D721Med (cell line): Measurements from ENCODE around the gene MAPT.

Source experiments
- DNase-seq: peaks from one replicate; pipeline ENCODE4 v3.0.0; 2011; ENCODE audit warnings: low spot score; ENCODE audit not compliant: insufficient read length
- FAIRE-seq: peaks from 2 replicates; lab custom pipeline; 2011; peaks lifted over from hg19 to GRCh38; lab: Jason Lieb, UNC
- CTCF ChIP-seq: IDR thresholded peaks from 2 replicates; pipeline ENCODE4 v1.5.1; 2012; ENCODE audit warnings: mild to moderate bottlenecking, control low read depth; ENCODE audit not compliant: insufficient read depth; ENCODE audit errors: missing control alignments

Gene MAPT

DNA sequence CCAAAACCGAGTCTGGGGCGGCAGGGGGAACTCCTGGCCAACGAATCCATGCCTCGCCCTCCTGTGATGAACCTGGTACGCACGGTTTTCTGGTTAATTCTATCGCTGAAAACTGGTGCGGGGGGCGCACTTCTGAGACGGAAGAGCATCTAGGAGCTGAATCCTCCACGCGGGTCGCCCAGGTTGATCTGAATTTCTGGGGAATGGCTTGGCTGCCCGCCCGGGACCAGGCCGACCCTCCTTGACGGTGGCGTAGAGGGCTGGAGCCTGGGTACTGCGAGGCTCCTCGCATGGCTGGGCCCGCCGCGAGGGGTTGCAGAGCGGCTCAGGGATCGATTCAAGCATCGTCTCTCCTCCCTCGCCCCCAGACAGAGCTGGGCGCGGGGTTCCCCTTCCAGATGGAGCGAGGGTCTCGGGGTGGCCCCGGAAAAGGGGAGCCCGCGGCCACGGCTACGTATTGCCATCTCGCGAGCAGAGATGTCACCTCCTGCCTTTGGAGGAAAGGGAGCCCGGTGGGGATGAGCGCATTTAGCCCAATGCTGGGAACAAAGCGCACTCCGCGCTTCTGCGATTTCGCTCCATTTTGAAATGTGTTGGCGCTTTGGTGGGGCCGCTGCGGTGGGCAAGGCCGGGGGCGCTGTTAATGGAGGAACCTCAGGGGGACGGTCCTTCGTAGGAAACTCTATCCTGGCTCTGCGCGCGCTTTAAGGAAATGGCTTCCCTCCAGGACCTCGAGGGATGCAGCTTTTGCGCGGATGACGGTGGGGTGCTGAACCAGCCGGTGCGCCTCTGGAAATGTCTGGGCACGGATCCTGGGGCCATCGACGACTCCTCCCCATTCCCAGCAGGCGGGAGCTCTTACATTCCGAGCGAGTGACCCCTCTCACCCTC, 2.7 kb downstream of the MAPT start:
- peak; percentile 1 for TF ChIP-seq CTCF
- no peak for FAIRE-seq
- DNase-seq, result no peak

DNA sequence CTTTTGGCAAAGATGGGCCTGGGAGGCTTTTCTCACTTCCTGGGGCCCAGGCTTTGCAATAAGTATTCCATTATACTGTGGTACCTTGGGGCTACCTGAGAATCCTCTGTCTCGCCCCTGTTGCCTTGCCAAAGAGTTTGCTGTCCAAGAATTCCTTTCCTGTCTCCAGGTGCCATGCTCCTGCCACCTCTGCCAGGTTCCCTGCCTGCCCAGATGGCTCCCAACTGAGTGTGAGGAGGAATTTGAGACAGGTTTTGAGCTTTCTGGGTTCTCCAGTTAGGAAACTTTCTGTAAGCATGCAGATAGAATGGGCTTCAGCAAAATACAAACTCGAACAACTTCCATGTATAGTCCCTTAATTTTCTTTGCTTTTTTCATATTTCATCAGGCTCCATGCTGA, 5.8 kb downstream of the MAPT start:
- no peak for FAIRE-seq
- no peak for TF ChIP-seq CTCF
- DNase-seq, result no peak

DNA sequence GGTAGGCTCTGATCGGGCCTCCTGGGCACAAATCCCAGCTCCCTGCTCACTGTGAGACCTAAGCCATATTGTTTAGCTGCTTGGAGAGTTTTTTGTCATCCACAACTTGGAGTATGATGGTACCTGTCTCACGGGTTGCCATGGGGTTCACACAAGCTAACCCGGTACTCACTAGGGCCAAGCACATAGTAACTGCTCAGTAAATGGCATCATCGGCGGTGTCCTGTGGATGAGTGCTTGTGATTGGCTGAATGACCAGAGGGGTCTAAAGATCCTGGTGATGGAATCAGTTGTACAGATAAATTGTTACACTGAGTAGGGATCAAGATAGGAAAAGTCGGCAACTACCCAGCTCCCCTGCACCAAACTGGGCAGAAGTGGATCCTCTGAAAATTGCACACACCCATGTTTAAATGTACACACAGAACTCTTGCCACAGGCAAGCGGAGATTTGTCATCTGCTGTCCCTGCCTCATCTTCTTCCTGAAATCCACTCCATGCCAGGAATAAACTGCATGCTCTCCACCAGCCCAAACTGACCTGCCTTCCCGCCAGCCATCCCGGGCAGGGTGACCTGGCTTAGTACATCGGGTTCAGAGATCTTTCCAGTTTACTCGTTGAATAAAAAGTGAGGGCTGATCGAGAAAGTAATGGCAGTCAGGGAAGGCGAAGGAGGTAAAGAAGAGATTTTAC, 6.5 kb downstream of the MAPT start:
- FAIRE-seq (no peak), DNase-seq (no peak)
- no peak for TF ChIP-seq CTCF

DNA sequence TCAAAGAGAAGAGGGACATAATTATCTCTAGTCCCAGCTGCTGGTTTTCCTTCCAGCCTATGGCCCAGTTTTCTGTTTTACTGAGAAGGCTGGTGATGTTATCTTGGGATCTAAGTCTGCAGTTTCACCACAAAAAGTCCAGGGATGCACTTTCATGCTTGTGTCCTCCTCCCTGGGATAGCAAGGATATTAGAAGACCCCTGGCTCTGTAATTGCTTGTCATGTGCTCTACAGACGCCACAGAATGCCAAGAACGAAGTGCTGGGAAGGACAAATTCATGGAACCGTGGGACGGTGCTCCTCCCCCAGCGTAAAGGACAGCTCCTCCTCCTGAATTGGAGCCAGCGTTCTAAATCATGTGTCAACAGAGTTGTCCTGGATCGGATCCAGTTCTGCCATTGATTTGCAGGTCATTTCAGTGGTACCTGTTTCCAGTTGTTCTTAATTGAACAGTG, 8.6 kb downstream of the MAPT start:
- FAIRE-seq (no peak), DNase-seq (no peak)
- TF ChIP-seq CTCF, result no peak

DNA sequence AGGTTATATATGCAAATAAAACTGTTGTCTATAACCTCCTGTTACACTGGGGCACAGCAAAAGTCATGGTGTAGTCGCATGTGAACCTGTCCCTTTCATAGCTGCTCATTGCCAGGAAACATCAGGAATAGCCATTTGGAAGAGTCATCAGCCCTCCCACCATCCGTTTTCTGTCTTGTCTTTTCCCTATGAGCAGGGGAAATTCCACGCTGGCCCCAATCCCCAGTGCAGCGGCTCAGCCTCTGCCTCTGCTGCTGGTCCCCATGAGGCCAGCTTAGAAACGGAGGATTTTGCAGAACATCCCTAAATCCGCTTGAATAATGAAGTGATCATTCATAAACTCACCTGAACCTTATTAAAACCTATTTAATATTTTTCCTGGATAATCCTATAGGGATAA, 10.5 kb downstream of the MAPT start:
- TF ChIP-seq CTCF, result no peak
- DNase-seq (peak; percentile 40), FAIRE-seq (no peak)

- DNase-seq (no peak), FAIRE-seq (no peak)
- TF ChIP-seq CTCF, result no peak
Observed at GRCh38 chr17:45905814-45906213, 11.5 kb downstream of the MAPT start.
